RPMI8226 (cell line): ENCODE measurements around the gene LRP5.
"Not testable (repeated sequence)": the region's sequence is repeated elsewhere in the genome, so short reads cannot be mapped to it uniquely, and the experiment has no call there.

Source experiments
- DNase-seq: peaks from one replicate; pipeline ENCODE4 v3.0.0-alpha.2; 2015

Gene LRP5

DNA sequence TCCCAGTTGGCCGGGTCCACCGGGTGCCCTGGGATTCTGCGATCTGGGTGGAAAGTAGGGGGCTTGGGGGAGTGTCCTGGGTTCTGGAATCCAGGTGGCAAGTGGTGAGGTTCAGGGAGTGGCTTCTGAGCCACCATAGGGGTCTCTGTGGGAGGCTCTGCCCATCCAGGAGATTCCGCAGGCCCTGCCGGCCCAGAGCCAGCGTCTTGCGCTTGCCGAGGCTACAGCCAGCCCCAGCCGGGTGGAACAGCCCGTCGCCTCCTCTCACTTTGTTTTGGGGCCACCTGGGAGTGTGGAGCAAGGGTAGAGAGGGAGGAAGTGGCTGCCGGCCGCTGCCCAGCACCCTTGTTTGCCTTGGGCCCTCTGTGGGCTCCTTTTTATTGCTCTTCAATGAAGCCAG, 87.5 kb downstream of the LRP5 start:
- no peak for DNase-seq

DNA sequence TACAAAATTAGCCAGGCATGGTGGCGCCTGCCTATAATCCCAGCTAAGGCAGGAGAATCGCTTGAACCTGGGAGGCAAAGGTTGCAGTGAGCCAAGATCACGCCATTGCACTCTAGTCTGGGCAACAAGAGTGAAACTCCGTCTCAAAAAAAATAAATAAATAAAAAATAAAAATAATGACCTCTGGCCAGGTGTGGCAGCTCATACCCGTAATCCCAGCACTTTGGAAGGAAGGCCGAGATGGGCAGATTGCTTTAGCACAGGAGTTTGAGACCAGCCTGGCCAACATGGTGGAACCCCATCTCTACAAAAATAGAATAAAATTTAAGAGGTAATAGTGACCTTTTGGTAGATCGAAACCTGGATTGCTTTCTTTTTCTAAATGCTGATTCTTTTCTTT, 88.2 kb downstream of the LRP5 start:
- not testable (repeated sequence) for DNase-seq

DNA sequence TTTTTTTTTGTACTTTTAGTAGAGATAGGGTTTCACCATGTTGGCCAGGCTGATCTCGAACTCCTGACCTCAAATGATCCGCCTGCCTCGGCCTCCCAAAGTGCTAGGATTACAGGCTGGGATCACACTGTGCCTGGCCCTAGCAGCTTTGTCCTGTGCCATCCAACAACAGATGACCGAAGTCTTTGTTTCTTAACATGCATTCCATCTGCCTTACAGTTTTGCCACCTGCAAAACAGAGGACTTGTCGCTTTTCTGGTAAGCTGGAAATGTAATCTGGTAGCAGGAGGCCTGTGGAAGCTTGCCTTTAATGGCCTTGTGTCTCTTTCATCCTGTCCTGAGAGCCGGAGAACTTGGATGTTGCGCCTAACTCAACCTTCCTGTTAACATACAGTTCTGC, 89.5 kb downstream of the LRP5 start:
- no peak for DNase-seq

DNA sequence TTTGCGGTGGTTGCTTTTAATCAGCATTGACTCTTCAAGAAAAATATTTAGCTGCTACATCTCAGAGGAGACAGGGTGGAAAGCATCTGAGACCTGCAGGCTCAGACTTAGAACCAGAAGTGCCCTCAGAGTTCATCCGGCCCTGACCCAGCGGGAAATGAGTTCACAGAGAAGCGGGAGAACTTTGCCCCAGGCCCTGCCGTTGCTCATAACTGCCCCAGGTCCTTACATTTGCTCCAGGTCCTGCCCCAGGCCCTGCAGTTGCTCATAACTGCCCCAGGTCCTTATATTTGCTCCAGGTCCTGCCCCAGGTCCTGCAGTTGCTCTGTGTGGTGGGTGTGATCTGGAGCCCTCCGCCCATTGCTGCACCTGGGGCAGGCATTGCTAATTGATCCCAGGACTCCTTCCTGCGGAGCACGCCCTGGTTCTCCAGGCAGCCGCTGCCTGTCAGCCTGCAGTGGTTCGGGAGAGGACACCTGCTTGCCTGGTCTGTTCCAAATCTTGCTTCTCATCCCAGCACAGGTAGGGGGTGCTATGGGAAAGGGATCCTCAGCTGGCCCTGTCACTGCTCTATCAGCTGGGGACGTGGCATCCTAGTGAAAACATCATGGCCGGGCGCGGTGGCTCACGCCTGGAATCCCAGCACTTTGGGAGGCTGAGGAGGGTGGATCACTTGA, 90.1 kb downstream of the LRP5 start:
- no peak for DNase-seq

DNA sequence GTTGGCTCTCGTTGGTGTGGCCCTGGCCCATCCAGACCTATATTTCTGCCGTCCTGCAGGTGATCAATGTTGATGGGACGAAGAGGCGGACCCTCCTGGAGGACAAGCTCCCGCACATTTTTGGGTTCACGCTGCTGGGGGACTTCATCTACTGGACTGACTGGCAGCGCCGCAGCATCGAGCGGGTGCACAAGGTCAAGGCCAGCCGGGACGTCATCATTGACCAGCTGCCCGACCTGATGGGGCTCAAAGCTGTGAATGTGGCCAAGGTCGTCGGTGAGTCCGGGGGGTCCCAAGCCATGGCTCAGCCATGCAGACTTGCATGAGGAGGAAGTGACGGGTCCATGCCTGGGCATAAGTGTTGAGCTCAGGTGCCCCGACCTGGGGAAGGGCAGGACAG, 91.0 kb downstream of the LRP5 start:
- DNase-seq = no peak

GRCh38 chr11:68403831-68404230, 91.4 kb downstream of the LRP5 start:
- DNase-seq = no peak

GRCh38 chr11:68406324-68407313, 94.2 kb downstream of the LRP5 start:
- DNase-seq = no peak

DNA sequence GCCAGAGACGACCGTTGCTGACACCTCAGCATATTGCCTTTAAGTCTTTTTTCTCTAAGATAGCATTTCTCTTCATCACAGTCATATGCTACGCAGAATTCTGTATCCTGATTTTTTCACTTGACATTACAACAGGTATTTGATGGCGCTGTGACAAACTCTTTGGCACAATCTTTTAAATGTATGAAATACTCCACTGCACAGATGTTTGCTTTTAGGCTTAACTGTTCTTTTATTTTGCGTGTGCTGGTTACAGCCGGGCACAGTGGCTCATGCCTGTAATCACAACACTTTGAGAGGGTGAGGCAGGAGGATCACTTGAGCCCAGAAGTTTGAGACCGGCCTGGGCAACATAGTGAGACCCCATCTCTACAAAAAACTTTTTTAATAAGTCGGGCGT, 96.1 kb downstream of the LRP5 start:
- no peak for DNase-seq

DNA sequence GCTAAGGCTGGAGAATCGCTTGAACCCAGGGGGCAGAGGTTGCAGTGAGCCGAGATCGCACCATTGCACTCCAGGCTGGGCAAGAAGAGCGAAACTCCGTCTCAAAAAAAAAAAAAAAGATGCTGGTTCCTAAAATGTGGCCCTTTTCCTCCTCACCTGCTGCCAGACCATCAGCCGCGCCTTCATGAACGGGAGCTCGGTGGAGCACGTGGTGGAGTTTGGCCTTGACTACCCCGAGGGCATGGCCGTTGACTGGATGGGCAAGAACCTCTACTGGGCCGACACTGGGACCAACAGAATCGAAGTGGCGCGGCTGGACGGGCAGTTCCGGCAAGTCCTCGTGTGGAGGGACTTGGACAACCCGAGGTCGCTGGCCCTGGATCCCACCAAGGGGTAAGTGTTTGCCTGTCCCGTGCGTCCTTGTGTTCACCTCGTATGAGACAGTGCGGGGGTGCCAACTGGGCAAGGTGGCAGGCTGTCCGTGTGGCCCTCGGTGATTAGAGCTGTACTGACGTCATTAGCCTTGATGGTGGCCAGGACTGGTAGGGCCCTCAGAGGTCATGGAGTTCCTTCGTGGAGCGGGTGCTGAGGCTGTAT, 97.5 kb downstream of the LRP5 start:
- no peak for DNase-seq

DNA sequence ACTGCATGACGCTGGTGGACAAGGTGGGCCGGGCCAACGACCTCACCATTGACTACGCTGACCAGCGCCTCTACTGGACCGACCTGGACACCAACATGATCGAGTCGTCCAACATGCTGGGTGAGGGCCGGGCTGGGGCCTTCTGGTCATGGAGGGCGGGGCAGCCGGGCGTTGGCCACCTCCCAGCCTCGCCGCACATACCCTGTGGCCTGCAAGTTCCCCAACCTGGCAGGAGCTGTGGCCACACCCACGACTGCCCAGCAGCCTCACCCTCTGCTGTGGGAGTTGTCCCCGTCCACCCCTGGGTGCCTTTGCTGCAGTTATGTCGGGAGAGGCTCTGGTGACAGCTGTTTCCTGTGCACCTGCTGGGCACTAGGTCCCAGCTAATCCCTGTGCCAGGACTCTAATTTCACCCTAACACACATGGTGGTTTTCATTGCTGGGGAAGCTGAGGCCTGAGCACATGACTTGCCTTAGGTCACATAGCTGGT, 99.2 kb downstream of the LRP5 start:
- no peak for DNase-seq

GRCh38 chr11:68412593-68413475, 100.4 kb downstream of the LRP5 start:
- DNase-seq = no peak

DNA sequence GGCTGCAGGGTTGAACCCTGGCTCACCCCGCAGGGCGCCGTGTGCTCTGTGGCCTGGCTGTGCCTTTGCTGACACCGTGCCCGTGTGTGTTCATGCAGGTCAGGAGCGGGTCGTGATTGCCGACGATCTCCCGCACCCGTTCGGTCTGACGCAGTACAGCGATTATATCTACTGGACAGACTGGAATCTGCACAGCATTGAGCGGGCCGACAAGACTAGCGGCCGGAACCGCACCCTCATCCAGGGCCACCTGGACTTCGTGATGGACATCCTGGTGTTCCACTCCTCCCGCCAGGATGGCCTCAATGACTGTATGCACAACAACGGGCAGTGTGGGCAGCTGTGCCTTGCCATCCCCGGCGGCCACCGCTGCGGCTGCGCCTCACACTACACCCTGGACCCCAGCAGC, 101.2 kb downstream of the LRP5 start:
- DNase-seq = no peak

- no peak for DNase-seq
These were observed 102.3 kb downstream of the LRP5 start for GRCh38 chr11:68414496-68415221.

GRCh38 chr11:68416070-68416578, 103.7 kb downstream of the LRP5 start:
- DNase-seq = no peak

- DNase-seq = no peak
These were observed 106.3 kb downstream of the LRP5 start for GRCh38 chr11:68418648-68419047.

- DNase-seq = no peak
These were observed 107.8 kb downstream of the LRP5 start for GRCh38 chr11:68420171-68420570.

GRCh38 chr11:68423481-68423880, 111.1 kb downstream of the LRP5 start:
- no peak for DNase-seq

DNA sequence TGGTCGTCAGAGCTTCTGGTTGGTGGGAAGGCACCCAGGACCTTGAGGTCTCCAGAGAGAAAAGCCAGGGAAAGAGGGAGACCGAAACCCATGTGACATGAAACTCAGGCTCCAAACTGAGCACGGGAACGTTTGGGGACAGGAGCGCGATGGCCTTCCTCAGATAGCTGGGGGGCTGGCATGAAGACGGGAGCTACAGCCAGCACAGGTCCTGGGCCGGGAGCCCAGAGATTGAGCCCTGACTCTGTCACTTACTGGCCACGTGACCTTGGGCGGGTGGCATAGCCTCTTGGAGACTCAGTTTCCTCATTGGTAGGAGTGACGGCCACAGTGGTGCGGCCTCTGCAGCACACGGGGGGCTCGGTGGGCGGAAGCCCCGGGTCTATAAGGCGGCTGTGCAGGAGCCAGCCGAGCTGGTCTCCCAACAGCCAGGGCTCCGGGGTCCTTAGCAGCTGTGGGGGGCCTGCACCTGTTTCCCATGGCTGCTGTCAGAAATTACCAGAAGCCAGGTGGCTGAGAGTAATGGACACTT, 111.8 kb downstream of the LRP5 start:
- DNase-seq = no peak

GRCh38 chr11:68424981-68425865, 112.8 kb downstream of the LRP5 start:
- DNase-seq = no peak

- DNase-seq = no peak
These were observed 113.5 kb downstream of the LRP5 start for GRCh38 chr11:68425866-68426380.
